B cell (primary cell): Measurements from ENCODE around the gene CRB1. TPM values are rescaled to one million over a fixed set of nuclear protein-coding genes. Genes with fewer than 3 reads are reported as not detected.

Experiments
- ATAC-seq: fragments of 200-7000 bp; cut with Tn5 transposase; one replicate; pipeline ENCODE4 v1.10.0; 2021; ENCODE audit warnings: low read depth, mild to moderate bottlenecking, moderate number of reproducible peaks, moderate library complexity
- CTCF ChIA-PET: fragments of 350-600 bp; sonication (Branson Sonifier 250); formaldehyde crosslinking; loops from one replicate; lab custom pipeline; 2021; ENCODE audit warnings: antibody characterized with exemption, inconsistent platforms; lab: Charles Lee
- POLR2A ChIA-PET: fragments of 350-600 bp; sonication (Branson Sonifier 250); formaldehyde crosslinking; loops from one replicate; lab custom pipeline; 2021; ENCODE audit warnings: antibody characterized with exemption; lab: Charles Lee
- DNase-seq: peaks from one replicate; pipeline ENCODE4 v3.0.0; 2013
- H2AFZ ChIP-seq: 2 replicates; pipeline ENCODE4 v1.6.1; 2012; ENCODE audit warnings: mild to moderate bottlenecking, low read depth, low read length; ENCODE audit not compliant: insufficient read depth, poor library complexity, severe bottlenecking
- H3K27ac ChIP-seq, 2 donors: 1 replicate in 1 of 2; 2 replicates in 1 of 2; pipeline ENCODE4 v1.5.1; 2012 to 2013; ENCODE audit warnings: low read length in 2 of 2, mild to moderate bottlenecking in 2 of 2, moderate library complexity in 1 of 2
- H3K27me3 ChIP-seq, 4 experiments: fragments of 200-600 bp in 1 of 4; sonication (generic) in 1 of 4; replicated peaks in 1 of 4; 1 replicate in 2 of 4; 2 replicates in 2 of 4; pipeline versions ENCODE4 v1.6.1 to v1.7.0; 2013 to 2016; ENCODE audit warnings: low read length in 3 of 4, mild to moderate bottlenecking in 2 of 4, mixed read lengths in 1 of 4, moderate library complexity in 1 of 4; ENCODE audit not compliant: insufficient read depth in 4 of 4, control insufficient read depth in 3 of 4; ENCODE audit errors: control extremely low read depth in 1 of 4
- H3K36me3 ChIP-seq, 2 experiments: replicated peaks in 1 of 2; 1 replicate in 1 of 2; 2 replicates in 1 of 2; pipeline versions ENCODE4 v1.6.1 to v1.7.1; 2013; ENCODE audit warnings: low read length in 1 of 2; ENCODE audit not compliant: insufficient read depth in 2 of 2, control insufficient read depth in 1 of 2; ENCODE audit errors: control extremely low read depth in 1 of 2, extremely low read depth in 1 of 2
- H3K4me1 ChIP-seq, 2 donors: fragments of 200-600 bp in 1 of 2; sonication (generic) in 1 of 2; 1 replicate in 1 of 2; 2 replicates in 1 of 2; pipeline versions ENCODE4 v1.5.1 to v1.6.1; 2013 to 2017; ENCODE audit warnings: low read length in 2 of 2; ENCODE audit not compliant: control insufficient read depth in 2 of 2, insufficient read depth in 2 of 2
- H3K4me2 ChIP-seq: replicated peaks from 2 replicates; pipeline ENCODE3; 2012; ENCODE audit warnings: mild to moderate bottlenecking, low read depth, low read length; ENCODE audit not compliant: poor library complexity, severe bottlenecking
- H3K4me3 ChIP-seq, 5 experiments: fragments of 200-600 bp in 1 of 5; sonication (generic) in 1 of 5; 1 replicate in 3 of 5; 2 replicates in 2 of 5; pipeline versions ENCODE4 v1.5.1 to v1.7.0; 2011 to 2016; ENCODE audit warnings: low read length in 4 of 5, mild to moderate bottlenecking in 4 of 5, low read depth in 2 of 5, control low read depth in 1 of 5, moderate library complexity in 1 of 5; ENCODE audit not compliant: insufficient read depth in 1 of 5; ENCODE audit errors: control extremely low read depth in 1 of 5, extremely low read depth in 1 of 5
- H3K79me2 ChIP-seq: fragments of 200-600 bp; sonication (generic); one replicate; pipeline ENCODE4 v1.6.0; 2016; ENCODE audit warnings: low read length; ENCODE audit not compliant: control insufficient read depth, insufficient read depth
- H3K9ac ChIP-seq: fragments of 200-600 bp; sonication (generic); 2 replicates; pipeline ENCODE4 v1.6.1; 2017; ENCODE audit warnings: mild to moderate bottlenecking, low read length, moderate library complexity
- H3K9me3 ChIP-seq, 3 donors: one replicate each; pipeline versions ENCODE4 v1.6.1 to v1.7.1; 2013; ENCODE audit warnings: low read length in 2 of 3; ENCODE audit not compliant: control insufficient read depth in 2 of 3, insufficient read depth in 1 of 3; ENCODE audit errors: control extremely low read depth in 1 of 3
- H4K20me1 ChIP-seq: 2 replicates; pipeline ENCODE4 v1.6.0; 2012; ENCODE audit warnings: mild to moderate bottlenecking, low read length; ENCODE audit not compliant: insufficient read depth, control insufficient read depth, poor library complexity, severe bottlenecking
- H3K27ac Mint-ChIP-seq: one replicate; pipeline ENCODE4 v1.8.0; 2021; ENCODE audit warnings: mixed read lengths
- H3K27me3 Mint-ChIP-seq: one replicate; pipeline ENCODE4 v1.8.0; 2021; ENCODE audit warnings: mixed read lengths
- H3K4me1 Mint-ChIP-seq: one replicate; pipeline ENCODE4 v1.8.0; 2021; ENCODE audit warnings: mixed read lengths
- H3K4me3 Mint-ChIP-seq: one replicate; pipeline ENCODE4 v1.8.0; 2021; ENCODE audit warnings: mixed read lengths
- H3K9me3 Mint-ChIP-seq: one replicate; pipeline ENCODE4 v1.8.0; 2022; ENCODE audit warnings: mixed read lengths; ENCODE audit not compliant: insufficient read depth
- CTCF ChIP-seq: fragments of 200-600 bp; IDR thresholded peaks from one replicate; pipeline ENCODE4 v1.8.0; 2022; ENCODE audit warnings: antibody characterized with exemption, mild to moderate bottlenecking
- EZH2 ChIP-seq: IDR thresholded peaks from 2 replicates; pipeline ENCODE4 v1.6.1; 2012; ENCODE audit warnings: borderline replicate concordance, low read depth, mild to moderate bottlenecking, moderate library complexity, low read length; ENCODE audit not compliant: insufficient read depth, poor library complexity, severe bottlenecking
- WGBS: methylation state at CpG from one replicate; pipeline ENCODE4 v1.1.5; 2013; ENCODE audit warnings: missing lambda C conversion rate; ENCODE audit not compliant: insufficient coverage; 5-methylcytosine and 5-hydroxymethylcytosine counted together
- intact Hi-C: fragments of 100-400 bp; cut with micrococcal nuclease; formaldehyde crosslinking; loops from one replicate; pipeline ENCODE4 v1.10.0; 2022
- polyA plus RNA-seq: library from polyadenylated mRNA; depleted of rRNA; stranded (reverse); fragments of >200 nt; gene quantifications from 2 replicates; pipeline ENCODE4 v1.2.3, GENCODE V29; 2012
- total RNA-seq, 2 donors: library from RNA; stranded (reverse); fragments of 120-200 nt in 1 of 2; gene quantifications; 1 replicate in 1 of 2; 2 replicates in 1 of 2; pipeline versions ENCODE4 v1.2.3 to v1.2.4, GENCODE V29; 2013 to 2022

The CRB1 gene
- total and polyA plus RNA-seq, 2 donors (not counting 1 experiment from before 2014, with no cell fraction given), result 0.15 TPM; not detected in 1

- H3K4me1 Mint-ChIP-seq, result no peaks in the 10 kb centered on the region
- H2AFZ ChIP-seq, result no peak overlapping the region
Measured at GRCh38 chr1:197307551-197307950, 39.5 kb downstream of the CRB1 start.

DNA sequence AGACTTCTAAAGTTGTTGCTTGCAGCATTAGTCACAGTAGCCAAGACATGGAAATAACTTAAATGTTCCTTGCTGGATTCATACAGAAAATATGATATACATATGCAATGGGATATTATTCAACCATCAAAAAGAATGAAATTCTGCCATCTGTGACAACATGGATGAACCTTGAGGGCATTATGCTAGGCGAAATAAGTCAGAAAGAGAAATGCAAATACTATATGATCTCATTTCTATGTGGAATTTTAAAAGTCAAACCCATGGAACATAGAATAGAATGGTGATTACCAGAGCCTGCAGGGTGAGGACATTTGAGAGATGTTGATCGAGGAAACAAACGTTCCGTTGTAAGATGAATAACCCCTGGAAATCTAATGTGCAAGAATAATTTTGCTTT is 43.0 kb downstream of the CRB1 start:
- ChIA-PET CTCF (no interaction called here), POLR2A (no interaction called here)
- Histone ChIP-seq H3K9ac (no peak overlapping the region), H3K4me1 (no peaks in the 10 kb centered on the region), H4K20me1 (no peaks in the 10 kb centered on the region), H3K27ac (no peak overlapping the region), H3K36me3 (no peaks in the 10 kb centered on the region), H2AFZ (no peak overlapping the region), H3K27me3 (peaks cover 0 to under 1% (median 0%) of the 10 kb centered on the region in 4 experiments), H3K9me3 (peaks cover 0 to 3% (median 0%) of the 10 kb centered on the region in 3 donors), H3K79me2 (no peaks in the 10 kb centered on the region), H3K4me3 (no peak overlapping the region), H3K4me2 (no peak overlapping the region)
- no peak for ATAC-seq
- intact Hi-C loops, result no loop called here
- H3K9me3 Mint-ChIP-seq, result no peaks in the 10 kb centered on the region
- no peak for DNase-seq
- no CpG with 5 or more reads among the region's 4 CpGs for WGBS
- H3K4me3 Mint-ChIP-seq, result no peak overlapping the region
- H3K4me1 Mint-ChIP-seq, result no peaks in the 10 kb centered on the region
- no peak for TF ChIP-seq EZH2
- TF ChIP-seq CTCF, result no peak
- H3K27ac Mint-ChIP-seq, result no peak overlapping the region
- peaks cover 3% of the 10 kb centered on the region for H3K27me3 Mint-ChIP-seq

More at GRCh38 chr1:197307551-197307950, 39.5 kb downstream of the CRB1 start:
- H3K4me1 ChIP-seq, result no peaks in the 10 kb centered on the region
- H3K79me2 ChIP-seq, result no peaks in the 10 kb centered on the region
- 100% methylated on average over 2 of the region's 3 CpGs for WGBS
- no peaks in the 10 kb centered on the region for H3K9me3 Mint-ChIP-seq
- H3K36me3 ChIP-seq, result no peaks in the 10 kb centered on the region
- H4K20me1 ChIP-seq, result no peaks in the 10 kb centered on the region
- no peak overlapping the region for H3K4me3 ChIP-seq
- no peak for TF ChIP-seq CTCF
- TF ChIP-seq EZH2, result no peak
- no peak overlapping the region for H3K9ac ChIP-seq
- peaks cover 0 to 2% (median 0%) of the 10 kb centered on the region in 4 experiments for H3K27me3 ChIP-seq
- H3K4me3 Mint-ChIP-seq, result no peak overlapping the region
- H3K4me2 ChIP-seq, result no peak overlapping the region
- no peak overlapping the region for H3K27ac Mint-ChIP-seq
- peaks cover 7% of the 10 kb centered on the region for H3K27me3 Mint-ChIP-seq
- ATAC-seq, result no peak
- no peak for DNase-seq
- H3K27ac ChIP-seq, result no peak overlapping the region
- intact Hi-C loops, result no loop called here
- CTCF ChIA-PET, result interaction anchor here (1.6 kb wide), 1 partner anchor 128 kb away, joined by 3 read pairs; no protein-coding TSS in a partner anchor
- POLR2A ChIA-PET, result no interaction called here
- H3K9me3 ChIP-seq, result peaks cover 0 to 3% (median 0%) of the 10 kb centered on the region in 3 donors
